GM12801 (cell line): ENCODE data around the gene SLC25A41.

Experiments used
- TF ChIP-seq, protein P1 (sequence below): IDR thresholded peaks from one replicate; pipeline ENCODE4 v1.5.1; 2011; ENCODE audit warnings: control low read depth; ENCODE audit not compliant: insufficient read length; ENCODE audit errors: extremely low read depth

SLC25A41 gene

DNA sequence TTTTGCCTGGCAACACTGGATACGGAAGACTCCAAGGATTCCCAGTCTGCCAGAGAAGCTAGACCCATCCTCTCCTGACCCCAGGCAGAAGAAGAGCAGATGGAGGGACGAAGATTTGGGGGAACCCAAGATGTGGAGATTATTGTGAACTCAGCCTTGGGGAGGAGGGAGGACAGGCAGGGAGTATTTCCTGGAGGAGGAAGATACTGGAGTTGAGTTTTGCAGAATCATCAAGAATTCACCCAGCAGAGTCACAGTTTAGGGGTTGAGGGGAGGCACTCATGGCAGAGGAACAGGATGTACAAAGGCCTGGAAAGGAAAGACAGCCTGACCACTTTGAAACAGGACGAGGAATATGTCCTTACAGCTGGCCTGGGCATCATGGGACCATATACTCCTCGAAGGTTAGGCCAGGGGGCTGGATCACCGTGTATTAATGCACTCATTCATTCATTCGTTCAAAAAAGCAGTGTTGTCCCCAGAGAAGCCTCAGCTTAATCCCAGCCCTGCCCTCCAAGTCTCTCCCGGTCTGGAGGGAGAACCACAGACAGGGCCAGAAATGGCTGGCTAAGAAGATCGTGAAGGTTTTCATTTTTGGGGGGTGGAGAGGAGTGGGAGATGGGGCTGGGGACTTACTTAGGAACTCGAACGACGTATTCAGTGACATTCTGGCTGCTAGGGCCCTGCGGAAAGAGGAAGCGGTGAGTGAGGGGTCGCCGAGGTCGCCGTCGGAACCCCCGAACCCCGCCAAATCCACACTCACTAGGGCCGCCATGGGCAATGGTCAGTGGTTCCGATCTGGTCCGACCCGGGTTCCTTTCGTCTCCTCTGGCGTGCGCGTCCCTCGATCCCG lies 41.1 kb downstream of the SLC25A41 start:
- TF ChIP-seq, protein P1, sequence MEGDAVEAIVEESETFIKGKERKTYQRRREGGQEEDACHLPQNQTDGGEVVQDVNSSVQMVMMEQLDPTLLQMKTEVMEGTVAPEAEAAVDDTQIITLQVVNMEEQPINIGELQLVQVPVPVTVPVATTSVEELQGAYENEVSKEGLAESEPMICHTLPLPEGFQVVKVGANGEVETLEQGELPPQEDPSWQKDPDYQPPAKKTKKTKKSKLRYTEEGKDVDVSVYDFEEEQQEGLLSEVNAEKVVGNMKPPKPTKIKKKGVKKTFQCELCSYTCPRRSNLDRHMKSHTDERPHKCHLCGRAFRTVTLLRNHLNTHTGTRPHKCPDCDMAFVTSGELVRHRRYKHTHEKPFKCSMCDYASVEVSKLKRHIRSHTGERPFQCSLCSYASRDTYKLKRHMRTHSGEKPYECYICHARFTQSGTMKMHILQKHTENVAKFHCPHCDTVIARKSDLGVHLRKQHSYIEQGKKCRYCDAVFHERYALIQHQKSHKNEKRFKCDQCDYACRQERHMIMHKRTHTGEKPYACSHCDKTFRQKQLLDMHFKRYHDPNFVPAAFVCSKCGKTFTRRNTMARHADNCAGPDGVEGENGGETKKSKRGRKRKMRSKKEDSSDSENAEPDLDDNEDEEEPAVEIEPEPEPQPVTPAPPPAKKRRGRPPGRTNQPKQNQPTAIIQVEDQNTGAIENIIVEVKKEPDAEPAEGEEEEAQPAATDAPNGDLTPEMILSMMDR = no peak

DNA sequence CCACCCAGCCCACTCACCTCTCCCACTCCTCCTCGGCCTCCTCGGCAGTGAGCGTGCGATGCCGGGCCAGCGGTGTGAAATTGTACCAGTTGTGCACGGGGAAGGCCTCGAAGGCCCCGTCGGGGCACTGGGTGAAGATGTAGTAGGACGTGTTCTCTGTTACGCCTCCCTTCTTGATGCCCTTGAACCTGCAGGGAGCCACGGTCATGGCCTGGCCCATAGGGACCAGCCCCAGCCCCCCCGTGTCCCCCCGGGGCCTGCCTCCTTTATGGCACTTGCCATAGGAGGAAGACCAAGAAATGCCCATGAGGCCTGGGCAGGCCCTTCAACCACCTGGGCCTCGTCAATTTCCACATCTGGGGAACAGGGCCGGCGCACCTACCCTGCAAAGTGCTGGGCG lies 46.2 kb downstream of the SLC25A41 start:
- TF ChIP-seq, protein P1 = no peak

DNA sequence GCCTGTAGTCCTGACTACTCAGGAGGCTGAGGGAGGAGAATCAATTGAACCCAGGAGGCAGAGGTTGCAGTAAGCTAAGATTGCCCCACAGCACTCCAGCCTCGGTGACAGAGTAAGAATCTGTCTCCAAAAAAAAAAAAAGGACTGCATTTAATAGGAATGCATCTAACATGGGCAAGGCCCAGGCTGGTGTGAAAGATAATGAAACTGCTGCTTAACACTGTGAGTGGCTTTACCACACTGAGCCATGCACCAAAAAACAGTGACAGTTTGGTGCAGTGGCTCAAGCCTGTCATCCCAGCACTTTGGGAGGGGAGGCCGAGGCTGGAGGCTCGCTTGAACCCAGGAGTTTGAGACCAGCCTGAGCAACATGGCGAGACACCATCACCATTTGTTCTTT lies 49.2 kb downstream of the SLC25A41 start:
- TF ChIP-seq, protein P1 = no peak

DNA sequence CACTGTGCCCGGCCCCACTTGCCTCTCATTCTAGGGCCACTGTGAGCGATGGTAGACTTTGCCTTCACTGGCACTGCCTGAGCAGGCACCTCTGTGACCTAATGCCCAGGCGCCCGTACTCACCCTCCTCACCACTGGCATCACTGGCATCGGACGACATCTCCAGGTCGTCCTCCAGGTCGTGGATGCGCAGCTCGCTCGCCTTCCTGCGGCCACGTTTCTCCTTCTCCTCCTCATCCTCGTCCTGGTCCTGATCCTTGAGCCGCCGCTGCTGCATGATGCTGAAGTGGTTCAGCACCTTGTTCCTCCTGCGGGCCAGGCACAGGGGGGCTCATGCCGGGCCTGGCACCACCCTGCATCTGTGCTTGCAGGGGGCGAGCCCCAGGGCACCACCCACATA lies 50.4 kb downstream of the SLC25A41 start:
- TF ChIP-seq, protein P1 = no peak

DNA sequence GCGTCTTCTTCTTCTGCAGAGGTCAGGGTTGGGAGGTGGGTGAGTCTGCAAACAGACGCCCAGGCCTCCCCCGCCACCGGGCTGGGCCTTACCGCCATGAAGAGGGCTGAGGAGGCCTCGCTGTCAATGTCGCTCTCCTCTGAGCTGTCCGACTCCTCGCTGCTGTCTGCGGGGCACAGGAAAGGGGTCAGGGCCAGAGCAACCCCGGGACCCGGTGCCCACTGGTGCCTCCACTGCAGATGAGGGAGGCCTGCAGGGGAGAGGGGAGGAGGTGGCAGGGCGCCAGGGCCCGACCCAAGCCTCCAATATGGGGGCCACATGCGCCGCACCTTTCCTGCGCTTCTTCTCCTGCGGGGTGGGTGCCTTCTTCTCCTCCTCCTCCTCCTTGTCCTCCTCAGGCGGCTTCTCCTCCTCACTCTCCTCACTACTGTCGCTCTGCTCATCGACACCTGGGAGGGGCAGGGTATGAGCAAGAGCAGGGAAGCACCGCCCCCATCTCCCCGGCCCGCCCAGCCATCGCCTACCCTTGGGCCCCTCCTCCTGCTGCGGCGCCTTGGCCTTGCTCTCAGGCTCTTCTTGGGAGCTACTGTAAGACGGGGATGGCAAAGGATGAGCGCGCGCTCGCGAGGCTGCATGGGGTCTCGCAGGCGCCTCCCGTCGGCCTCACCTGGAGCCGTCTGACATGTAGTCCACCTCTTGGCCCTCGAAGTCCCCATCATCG lies 52.4 kb downstream of the SLC25A41 start:
- TF ChIP-seq, protein P1 = no peak

DNA sequence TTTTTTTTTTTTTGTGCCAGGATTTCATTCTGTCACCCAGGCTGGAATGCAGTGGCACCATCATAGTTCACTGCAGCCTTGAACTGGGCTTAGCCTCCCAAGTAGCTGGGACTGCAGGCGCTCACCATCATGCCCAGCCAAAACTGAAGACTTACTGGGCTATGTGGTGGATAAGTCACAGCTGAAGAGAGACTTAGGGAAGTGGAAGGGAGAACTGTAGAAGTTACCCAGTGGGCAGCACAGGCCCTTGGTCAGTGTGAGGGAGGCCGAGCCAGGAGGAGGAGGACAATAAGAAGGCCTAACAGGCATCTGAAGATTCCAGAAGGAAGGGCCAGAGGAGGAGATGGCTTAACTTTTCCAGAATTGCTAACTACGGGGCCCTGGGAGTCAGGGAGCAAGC lies 53.8 kb downstream of the SLC25A41 start:
- TF ChIP-seq, protein P1 = no peak

DNA sequence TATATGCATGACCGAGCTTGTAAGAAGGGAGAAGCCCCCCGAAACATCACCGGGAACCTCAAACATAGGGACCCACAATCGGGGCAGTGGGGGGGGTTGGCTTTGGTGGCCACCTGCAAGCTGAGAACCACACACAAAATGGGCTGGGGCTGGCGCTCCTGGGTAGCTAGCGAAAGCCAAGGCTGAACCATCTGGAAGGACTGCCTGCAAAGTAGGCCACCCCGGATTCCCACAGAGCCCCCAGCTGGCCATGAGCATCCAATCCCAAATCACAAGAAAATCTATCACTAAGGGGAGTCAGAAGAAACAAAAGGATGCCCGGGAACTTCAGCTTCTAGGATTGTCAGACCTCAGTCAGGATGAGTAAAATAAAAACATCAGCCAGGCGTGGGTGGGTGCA lies 55.1 kb downstream of the SLC25A41 start:
- TF ChIP-seq, protein P1 = no peak
